DOHH2 (cell line): ENCODE measurements around the gene HBEGF.

Source experiments
- H3F3A ChIP-seq: fragments of 200-600 bp; sonication (generic), shearing (Covaris generic); 2 replicates; pipeline ENCODE4 v1.6.0; 2016; ENCODE audit warnings: antibody characterized with exemption, mild to moderate bottlenecking; ENCODE audit not compliant: control insufficient read depth, insufficient read depth
- H3K27ac ChIP-seq: fragments of 200-600 bp; sonication (generic); 2 replicates; pipeline ENCODE4 v1.5.1; 2014; ENCODE audit warnings: low read depth, mild to moderate bottlenecking, low read length, moderate library complexity
- H3K27me3 ChIP-seq: fragments of 200-600 bp; sonication (generic); 2 replicates; pipeline ENCODE4 v1.6.1; 2014; ENCODE audit warnings: mild to moderate bottlenecking, low read length, mixed read lengths; ENCODE audit not compliant: control insufficient read depth
- H3K36me3 ChIP-seq: fragments of 200-600 bp; sonication (generic); 2 replicates; pipeline ENCODE4 v1.6.1; 2014; ENCODE audit warnings: mild to moderate bottlenecking, low read length, moderate library complexity, mixed read lengths; ENCODE audit not compliant: control insufficient read depth
- H3K4me1 ChIP-seq: fragments of 200-600 bp; sonication (generic); 2 replicates; pipeline ENCODE4 v1.6.1; 2014; ENCODE audit warnings: mild to moderate bottlenecking, low read length, mixed read lengths; ENCODE audit not compliant: control insufficient read depth
- H3K4me2 ChIP-seq: fragments of 200-600 bp; sonication (generic); 2 replicates; pipeline ENCODE4 v1.6.0; 2014; ENCODE audit warnings: mild to moderate bottlenecking, low read length, moderate library complexity
- H3K4me3 ChIP-seq: fragments of 200-600 bp; sonication (generic); 2 replicates; pipeline ENCODE4 v1.5.1; 2014; ENCODE audit warnings: mild to moderate bottlenecking, low read length, mixed read lengths
- H3K79me2 ChIP-seq: fragments of 200-600 bp; sonication (generic); 2 replicates; pipeline ENCODE4 v1.6.1; 2014; ENCODE audit warnings: mild to moderate bottlenecking, low read length, mixed read lengths; ENCODE audit not compliant: control insufficient read depth
- H3K9me2 ChIP-seq: fragments of 200-600 bp; sonication (generic); replicated peaks from 2 replicates; pipeline ENCODE4 v1.6.1; 2014; ENCODE audit warnings: mild to moderate bottlenecking, low read length, mixed read lengths; ENCODE audit not compliant: control insufficient read depth
- H3K9me3 ChIP-seq: fragments of 200-600 bp; sonication (generic); 2 replicates; pipeline ENCODE4 v1.6.1; 2014; ENCODE audit warnings: antibody characterized with exemption, low read length, mixed read lengths; ENCODE audit not compliant: control insufficient read depth, insufficient read depth
- H4K20me1 ChIP-seq: fragments of 200-600 bp; sonication (generic); 2 replicates; pipeline ENCODE4 v1.6.0; 2014; ENCODE audit warnings: low read depth, mild to moderate bottlenecking, antibody characterized with exemption, low read length, moderate library complexity; ENCODE audit not compliant: control insufficient read depth, insufficient read depth
- EZH2phosphoT487 ChIP-seq: fragments of 200-600 bp; sonication (generic); IDR thresholded peaks from 2 replicates; pipeline ENCODE4 v1.6.1; 2017; ENCODE audit warnings: borderline replicate concordance, mild to moderate bottlenecking, antibody characterized with exemption, low read length, moderate library complexity, mixed read lengths
- TF ChIP-seq, protein P1 (sequence below): fragments of 200-600 bp; sonication (generic); IDR thresholded peaks from one replicate; pipeline ENCODE4 v1.5.1; 2014; ENCODE audit warnings: antibody characterized with exemption, mild to moderate bottlenecking, low read depth, low read length; ENCODE audit not compliant: poor library complexity, severe bottlenecking

The HBEGF gene

GRCh38 chr5:140338908-140339307, 7.5 kb downstream of the HBEGF start:
- no peak overlapping the region for H3K4me3 ChIP-seq
- peaks cover 10% of the 10 kb centered on the region; the same call in 1 of the 2 replicates for H3K27me3 ChIP-seq
- H3K9me3 ChIP-seq = no peaks in the 10 kb centered on the region
- no peaks in the 10 kb centered on the region for H3F3A ChIP-seq
- no peaks in the 10 kb centered on the region; the same call in 1 of the 2 replicates for H4K20me1 ChIP-seq
- H3K4me1 ChIP-seq = peaks cover 32% of the 10 kb centered on the region
- no peaks in the 10 kb centered on the region for H3K36me3 ChIP-seq
- no peak overlapping the region for H3K27ac ChIP-seq
- TF ChIP-seq, protein P1, sequence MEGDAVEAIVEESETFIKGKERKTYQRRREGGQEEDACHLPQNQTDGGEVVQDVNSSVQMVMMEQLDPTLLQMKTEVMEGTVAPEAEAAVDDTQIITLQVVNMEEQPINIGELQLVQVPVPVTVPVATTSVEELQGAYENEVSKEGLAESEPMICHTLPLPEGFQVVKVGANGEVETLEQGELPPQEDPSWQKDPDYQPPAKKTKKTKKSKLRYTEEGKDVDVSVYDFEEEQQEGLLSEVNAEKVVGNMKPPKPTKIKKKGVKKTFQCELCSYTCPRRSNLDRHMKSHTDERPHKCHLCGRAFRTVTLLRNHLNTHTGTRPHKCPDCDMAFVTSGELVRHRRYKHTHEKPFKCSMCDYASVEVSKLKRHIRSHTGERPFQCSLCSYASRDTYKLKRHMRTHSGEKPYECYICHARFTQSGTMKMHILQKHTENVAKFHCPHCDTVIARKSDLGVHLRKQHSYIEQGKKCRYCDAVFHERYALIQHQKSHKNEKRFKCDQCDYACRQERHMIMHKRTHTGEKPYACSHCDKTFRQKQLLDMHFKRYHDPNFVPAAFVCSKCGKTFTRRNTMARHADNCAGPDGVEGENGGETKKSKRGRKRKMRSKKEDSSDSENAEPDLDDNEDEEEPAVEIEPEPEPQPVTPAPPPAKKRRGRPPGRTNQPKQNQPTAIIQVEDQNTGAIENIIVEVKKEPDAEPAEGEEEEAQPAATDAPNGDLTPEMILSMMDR = no peak
- no peak for TF ChIP-seq EZH2phosphoT487
- no peak overlapping the region for H3K4me2 ChIP-seq
- no peaks in the 10 kb centered on the region for H3K9me2 ChIP-seq
- H3K79me2 ChIP-seq = no peaks in the 10 kb centered on the region

DNA sequence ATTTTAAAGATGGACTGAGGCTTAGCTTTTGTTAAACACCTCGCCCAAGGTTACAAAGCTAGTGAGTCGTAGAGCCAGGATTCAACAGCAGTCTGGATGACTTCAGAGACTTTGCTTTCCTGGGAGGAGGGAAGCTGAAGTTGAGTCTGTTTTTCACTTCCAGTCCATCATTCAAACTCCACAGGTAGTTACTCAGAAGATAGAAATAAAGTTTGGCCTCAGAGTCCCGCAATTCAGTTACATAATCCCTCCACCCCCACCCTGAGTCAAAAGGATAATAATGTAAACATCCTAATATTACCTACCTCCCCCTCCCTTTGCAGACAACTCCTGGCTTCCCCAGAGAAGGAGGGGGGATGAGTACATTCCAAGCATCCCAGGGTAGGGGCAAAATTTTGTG, 8.1 kb downstream of the HBEGF start:
- no peak overlapping the region for H3K4me2 ChIP-seq
- H3K27ac ChIP-seq = no peak overlapping the region
- H3K27me3 ChIP-seq = peaks cover 10% of the 10 kb centered on the region; the same call in 1 of the 2 replicates
- no peaks in the 10 kb centered on the region for H3K36me3 ChIP-seq
- H3K9me2 ChIP-seq = no peaks in the 10 kb centered on the region
- H3K4me3 ChIP-seq = no peak overlapping the region
- peaks cover 28% of the 10 kb centered on the region for H3K4me1 ChIP-seq
- H3F3A ChIP-seq = no peaks in the 10 kb centered on the region
- H3K79me2 ChIP-seq = no peaks in the 10 kb centered on the region
- TF ChIP-seq, protein P1 = no peak
- no peak for TF ChIP-seq EZH2phosphoT487
- no peaks in the 10 kb centered on the region for H3K9me3 ChIP-seq
- H4K20me1 ChIP-seq = no peaks in the 10 kb centered on the region; the same call in 1 of the 2 replicates

- H3K4me2 ChIP-seq = no peak overlapping the region
- TF ChIP-seq EZH2phosphoT487 = no peak
- TF ChIP-seq, protein P1 = no peak
- H4K20me1 ChIP-seq = no peaks in the 10 kb centered on the region; the same call in 1 of the 2 replicates
- no peaks in the 10 kb centered on the region for H3K9me2 ChIP-seq
- H3K9me3 ChIP-seq = no peaks in the 10 kb centered on the region
- H3K79me2 ChIP-seq = no peaks in the 10 kb centered on the region
- no peak overlapping the region for H3K4me3 ChIP-seq
- H3K36me3 ChIP-seq = no peaks in the 10 kb centered on the region
- H3K4me1 ChIP-seq = peaks cover 24% of the 10 kb centered on the region
- H3F3A ChIP-seq = no peaks in the 10 kb centered on the region
- peaks cover 10% of the 10 kb centered on the region; the same call in 1 of the 2 replicates for H3K27me3 ChIP-seq
- no peak overlapping the region for H3K27ac ChIP-seq
These were observed 8.5 kb downstream of the HBEGF start for GRCh38 chr5:140337880-140338279.
